B cell (primary cell): ENCODE data around the gene SUGP1. TPM values are rescaled to one million over a fixed set of nuclear protein-coding genes. Genes with fewer than 3 reads are reported as not detected.

Experiments used
- ATAC-seq: fragments of 200-7000 bp; cut with Tn5 transposase; one replicate; pipeline ENCODE4 v1.10.0; 2021; ENCODE audit warnings: low read depth, mild to moderate bottlenecking, moderate number of reproducible peaks, moderate library complexity
- CTCF ChIA-PET: fragments of 350-600 bp; sonication (Branson Sonifier 250); formaldehyde crosslinking; loops from one replicate; lab custom pipeline; 2021; ENCODE audit warnings: antibody characterized with exemption, inconsistent platforms; lab: Charles Lee
- POLR2A ChIA-PET: fragments of 350-600 bp; sonication (Branson Sonifier 250); formaldehyde crosslinking; loops from one replicate; lab custom pipeline; 2021; ENCODE audit warnings: antibody characterized with exemption; lab: Charles Lee
- DNase-seq: peaks from one replicate; pipeline ENCODE4 v3.0.0; 2013
- H2AFZ ChIP-seq: 2 replicates; pipeline ENCODE4 v1.6.1; 2012; ENCODE audit warnings: mild to moderate bottlenecking, low read depth, low read length; ENCODE audit not compliant: insufficient read depth, poor library complexity, severe bottlenecking
- H3K27ac ChIP-seq, 2 donors: 1 replicate in 1 of 2; 2 replicates in 1 of 2; pipeline ENCODE4 v1.5.1; 2012 to 2013; ENCODE audit warnings: low read length in 2 of 2, mild to moderate bottlenecking in 2 of 2, moderate library complexity in 1 of 2
- H3K27me3 ChIP-seq, 4 experiments: fragments of 200-600 bp in 1 of 4; sonication (generic) in 1 of 4; replicated peaks in 1 of 4; 1 replicate in 2 of 4; 2 replicates in 2 of 4; pipeline versions ENCODE4 v1.6.1 to v1.7.0; 2013 to 2016; ENCODE audit warnings: low read length in 3 of 4, mild to moderate bottlenecking in 2 of 4, mixed read lengths in 1 of 4, moderate library complexity in 1 of 4; ENCODE audit not compliant: insufficient read depth in 4 of 4, control insufficient read depth in 3 of 4; ENCODE audit errors: control extremely low read depth in 1 of 4
- H3K36me3 ChIP-seq, 2 experiments: replicated peaks in 1 of 2; 1 replicate in 1 of 2; 2 replicates in 1 of 2; pipeline versions ENCODE4 v1.6.1 to v1.7.1; 2013; ENCODE audit warnings: low read length in 1 of 2; ENCODE audit not compliant: insufficient read depth in 2 of 2, control insufficient read depth in 1 of 2; ENCODE audit errors: control extremely low read depth in 1 of 2, extremely low read depth in 1 of 2
- H3K4me1 ChIP-seq, 2 donors: fragments of 200-600 bp in 1 of 2; sonication (generic) in 1 of 2; 1 replicate in 1 of 2; 2 replicates in 1 of 2; pipeline versions ENCODE4 v1.5.1 to v1.6.1; 2013 to 2017; ENCODE audit warnings: low read length in 2 of 2; ENCODE audit not compliant: control insufficient read depth in 2 of 2, insufficient read depth in 2 of 2
- H3K4me2 ChIP-seq: replicated peaks from 2 replicates; pipeline ENCODE3; 2012; ENCODE audit warnings: mild to moderate bottlenecking, low read depth, low read length; ENCODE audit not compliant: poor library complexity, severe bottlenecking
- H3K4me3 ChIP-seq, 5 experiments: fragments of 200-600 bp in 1 of 5; sonication (generic) in 1 of 5; 1 replicate in 3 of 5; 2 replicates in 2 of 5; pipeline versions ENCODE4 v1.5.1 to v1.7.0; 2011 to 2016; ENCODE audit warnings: low read length in 4 of 5, mild to moderate bottlenecking in 4 of 5, low read depth in 2 of 5, control low read depth in 1 of 5, moderate library complexity in 1 of 5; ENCODE audit not compliant: insufficient read depth in 1 of 5; ENCODE audit errors: control extremely low read depth in 1 of 5, extremely low read depth in 1 of 5
- H3K79me2 ChIP-seq: fragments of 200-600 bp; sonication (generic); one replicate; pipeline ENCODE4 v1.6.0; 2016; ENCODE audit warnings: low read length; ENCODE audit not compliant: control insufficient read depth, insufficient read depth
- H3K9ac ChIP-seq: fragments of 200-600 bp; sonication (generic); 2 replicates; pipeline ENCODE4 v1.6.1; 2017; ENCODE audit warnings: mild to moderate bottlenecking, low read length, moderate library complexity
- H3K9me3 ChIP-seq, 3 donors: one replicate each; pipeline versions ENCODE4 v1.6.1 to v1.7.1; 2013; ENCODE audit warnings: low read length in 2 of 3; ENCODE audit not compliant: control insufficient read depth in 2 of 3, insufficient read depth in 1 of 3; ENCODE audit errors: control extremely low read depth in 1 of 3
- H4K20me1 ChIP-seq: 2 replicates; pipeline ENCODE4 v1.6.0; 2012; ENCODE audit warnings: mild to moderate bottlenecking, low read length; ENCODE audit not compliant: insufficient read depth, control insufficient read depth, poor library complexity, severe bottlenecking
- H3K27ac Mint-ChIP-seq: one replicate; pipeline ENCODE4 v1.8.0; 2021; ENCODE audit warnings: mixed read lengths
- H3K27me3 Mint-ChIP-seq: one replicate; pipeline ENCODE4 v1.8.0; 2021; ENCODE audit warnings: mixed read lengths
- H3K4me1 Mint-ChIP-seq: one replicate; pipeline ENCODE4 v1.8.0; 2021; ENCODE audit warnings: mixed read lengths
- H3K4me3 Mint-ChIP-seq: one replicate; pipeline ENCODE4 v1.8.0; 2021; ENCODE audit warnings: mixed read lengths
- H3K9me3 Mint-ChIP-seq: one replicate; pipeline ENCODE4 v1.8.0; 2022; ENCODE audit warnings: mixed read lengths; ENCODE audit not compliant: insufficient read depth
- CTCF ChIP-seq: fragments of 200-600 bp; IDR thresholded peaks from one replicate; pipeline ENCODE4 v1.8.0; 2022; ENCODE audit warnings: antibody characterized with exemption, mild to moderate bottlenecking
- EZH2 ChIP-seq: IDR thresholded peaks from 2 replicates; pipeline ENCODE4 v1.6.1; 2012; ENCODE audit warnings: borderline replicate concordance, low read depth, mild to moderate bottlenecking, moderate library complexity, low read length; ENCODE audit not compliant: insufficient read depth, poor library complexity, severe bottlenecking
- WGBS: methylation state at CpG from one replicate; pipeline ENCODE4 v1.1.5; 2013; ENCODE audit warnings: missing lambda C conversion rate; ENCODE audit not compliant: insufficient coverage; 5-methylcytosine and 5-hydroxymethylcytosine counted together
- intact Hi-C: fragments of 100-400 bp; cut with micrococcal nuclease; formaldehyde crosslinking; loops from one replicate; pipeline ENCODE4 v1.10.0; 2022
- polyA minus RNA-seq: library from RNA; depleted of rRNA, polyadenylated mRNA; stranded (reverse); fragments of >200 nt; gene quantifications from 2 replicates; pipeline ENCODE4 v1.2.3, GENCODE V29; 2012
- polyA plus RNA-seq: library from polyadenylated mRNA; depleted of rRNA; stranded (reverse); fragments of >200 nt; gene quantifications from 2 replicates; pipeline ENCODE4 v1.2.3, GENCODE V29; 2012
- total RNA-seq, 2 donors: library from RNA; stranded (reverse); fragments of 120-200 nt in 1 of 2; gene quantifications; 1 replicate in 1 of 2; 2 replicates in 1 of 2; pipeline versions ENCODE4 v1.2.3 to v1.2.4, GENCODE V29; 2013 to 2022

Gene SUGP1
- total RNA-seq (86.9 and 91.4 TPM in 2 replicates), polyA plus RNA-seq (55.5 and 61.3 TPM in 2 replicates), polyA minus RNA-seq (47.4 and 50.4 TPM in 2 replicates)
- total RNA-seq (2013), result 35.7 TPM

GRCh38 chr19:19320361-19321140 is at the start of gene SUGP1, which contains the start of gene MAU2:
TSS of gene SUGP1 (minus strand) at chr19:19320509. CDS start at chr19:19320496, 13 bp downstream.
TSS of gene MAU2 (plus strand) at chr19:19320829. CDS start at chr19:19320860, 31 bp downstream.
- Histone ChIP-seq H3K4me1 (peaks cover 18 to 31% of the 10 kb centered on the region in 2 donors), H3K36me3 (peaks cover 4 to 25% of the 10 kb centered on the region in 2 experiments), H3K9ac (peak within 1 kb of the TSS; percentile 98), H3K4me2 (peak within 1 kb of the TSS; percentile 98), H2AFZ (peak within 1 kb of the TSS; percentile 99), H3K79me2 (peaks cover 97% of the 10 kb centered on the region), H3K27me3 (no peaks in the 10 kb centered on the region), H4K20me1 (peaks cover 21% of the 10 kb centered on the region), H3K9me3 (no peaks in the 10 kb centered on the region), H3K27ac (peak within 1 kb of the TSS; percentile 96), H3K4me3 (peak within 1 kb of the TSS; percentile 73 to 97 (median 79))
- intact Hi-C loops, result loop anchor here (1.0 to 2.0 kb wide), 5 partner anchors 44 to 196 kb away; partner anchors contain the start of genes BORCS8, GATAD2A, NDUFA13 and RFXANK
- under 1% methylated on average over 65 of the region's 67 CpGs for WGBS
- DNase-seq (peak; percentile 95), ATAC-seq (peak; percentile 91)
- Mint-ChIP-seq H3K4me1 (peaks cover 44% of the 10 kb centered on the region), H3K4me3 (peak within 1 kb of the TSS; percentile 96), H3K9me3 (no peaks in the 10 kb centered on the region), H3K27ac (peak within 1 kb of the TSS; percentile 99), H3K27me3 (no peaks in the 10 kb centered on the region)
- peak; percentile 26 for TF ChIP-seq CTCF
- no peak for TF ChIP-seq EZH2
- ChIA-PET POLR2A (interaction anchor here (0.7 to 1.7 kb wide), 3 partner anchors 129 to 401 kb away, joined by 3 to 4 read pairs (median 3); partner anchors contain the start of genes BORCS8, DDX49 and RFXANK), CTCF (no interaction called here)

DNA sequence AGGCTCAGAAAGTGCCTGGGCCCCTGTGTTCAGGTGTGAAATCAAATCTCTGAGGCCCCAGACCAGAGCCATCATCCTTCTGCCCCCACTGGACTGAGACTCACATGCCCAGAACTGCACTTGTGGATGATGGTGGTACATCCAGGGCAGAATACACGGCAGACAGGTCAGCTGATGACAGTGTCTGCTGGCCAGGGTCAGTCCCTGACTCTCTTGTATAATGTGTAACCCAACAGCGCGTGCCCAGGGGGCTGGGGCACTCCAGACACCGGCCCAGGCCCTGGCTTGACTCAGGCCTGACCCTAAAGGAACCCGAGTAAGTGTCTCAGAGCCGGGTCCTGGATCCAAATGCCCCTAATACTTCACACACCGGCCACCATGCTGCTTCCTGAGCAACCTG is 47.8 kb upstream of the SUGP1 start:
- H3K9ac ChIP-seq, result no peak overlapping the region
- no peak overlapping the region for H3K4me3 ChIP-seq
- no peaks in the 10 kb centered on the region for H4K20me1 ChIP-seq
- ChIA-PET CTCF (interaction anchor here (0.8 to 11.8 kb wide), 5 partner anchors 9 to 121 kb away, joined by 3 to 301 read pairs (median 4); partner anchors contain the start of gene GATAD2A), POLR2A (no interaction called here)
- no peaks in the 10 kb centered on the region for H3K36me3 ChIP-seq
- Mint-ChIP-seq H3K4me3 (no peak overlapping the region), H3K27ac (no peak overlapping the region), H3K9me3 (no peaks in the 10 kb centered on the region), H3K27me3 (no peaks in the 10 kb centered on the region), H3K4me1 (peaks cover 17% of the 10 kb centered on the region)
- no peaks in the 10 kb centered on the region for H3K9me3 ChIP-seq
- 97% methylated on average over 7 of the region's 7 CpGs for WGBS
- H3K27me3 ChIP-seq, result no peaks in the 10 kb centered on the region
- intact Hi-C loops, result no loop called here
- H3K4me2 ChIP-seq, result no peak overlapping the region
- H2AFZ ChIP-seq, result no peak overlapping the region
- ATAC-seq (no peak), DNase-seq (no peak)
- no peak overlapping the region for H3K27ac ChIP-seq
- no peaks in the 10 kb centered on the region for H3K79me2 ChIP-seq
- no peak for TF ChIP-seq EZH2
- TF ChIP-seq CTCF, result no peak
- H3K4me1 ChIP-seq, result peaks cover 17 to 34% of the 10 kb centered on the region in 2 donors
